Neural crest cell (in vitro differentiated cells): ENCODE results near the gene GALNT13. TPM values are rescaled to one million over a fixed set of nuclear protein-coding genes. Genes with fewer than 3 reads are reported as not detected.

ENCODE experiments used
- DNase-seq: peaks from one replicate; pipeline ENCODE4 v3.0.0; 2021; ENCODE audit warnings: low read depth, mixed read lengths, low spot score
- H3K27ac Mint-ChIP-seq: one replicate; pipeline ENCODE4 v1.8.0; 2021; ENCODE audit warnings: mild to moderate bottlenecking, mixed read lengths; ENCODE audit not compliant: unreplicated experiment
- H3K27me3 Mint-ChIP-seq: 2 replicates; pipeline ENCODE4 v1.8.0; 2021; ENCODE audit warnings: low read depth, mild to moderate bottlenecking, mixed read lengths
- H3K36me3 Mint-ChIP-seq: 2 replicates; pipeline ENCODE4 v1.8.0; 2021; ENCODE audit warnings: low read depth, mild to moderate bottlenecking, mixed read lengths
- H3K4me1 Mint-ChIP-seq: 2 replicates; pipeline ENCODE4 v1.8.0; 2021; ENCODE audit warnings: mixed read lengths
- H3K4me3 Mint-ChIP-seq: one replicate; pipeline ENCODE4 v1.8.0; 2021; ENCODE audit warnings: mild to moderate bottlenecking, mixed read lengths
- H3K9me3 Mint-ChIP-seq: 2 replicates; pipeline ENCODE4 v1.8.0; 2021; ENCODE audit warnings: mixed read lengths
- CTCF ChIP-seq: fragments of 200-600 bp; sonication (generic); conservative IDR thresholded peaks from 2 replicates; pipeline ENCODE4 v1.5.0; 2021; ENCODE audit warnings: antibody characterized with exemption, mild to moderate bottlenecking
- total RNA-seq: library from RNA; stranded (reverse); gene quantifications from 2 replicates; pipeline ENCODE4 v1.2.1, GENCODE V29; 2021

The GALNT13 gene
- total RNA-seq, 1 donor from 2014 or later: 7.4 TPM

GRCh38 chr2:154140249-154141025 lies 268.7 kb downstream of the GALNT13 start:
- no peaks in the 10 kb centered on the region for H3K27me3 Mint-ChIP-seq

DNA sequence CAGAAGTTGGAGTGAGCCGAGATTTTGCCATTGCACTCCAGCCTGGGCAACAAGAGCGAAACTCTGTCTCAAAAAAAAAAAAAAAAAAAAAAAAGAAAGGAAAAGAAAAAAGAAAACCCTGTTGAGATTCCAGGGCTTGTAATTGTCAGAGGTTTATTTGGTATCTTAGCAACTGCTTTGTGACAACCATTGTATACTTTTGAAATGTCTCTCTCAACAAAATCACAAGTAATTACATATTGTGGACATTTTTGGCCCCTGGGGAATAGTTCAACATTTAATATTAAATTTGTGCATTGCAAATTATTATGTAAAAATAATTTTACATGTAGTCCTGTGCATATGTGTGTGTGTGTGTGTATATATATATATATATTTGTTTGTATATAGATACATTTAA lies 270.8 kb downstream of the GALNT13 start:
- H3K27me3 Mint-ChIP-seq: no peaks in the 10 kb centered on the region
- H3K4me3 Mint-ChIP-seq: no peak overlapping the region
- H3K9me3 Mint-ChIP-seq: no peaks in the 10 kb centered on the region
- peaks cover 12% of the 10 kb centered on the region for H3K4me1 Mint-ChIP-seq
- TF ChIP-seq CTCF: no peak
- no peak overlapping the region for H3K27ac Mint-ChIP-seq
- no peak for DNase-seq
- H3K36me3 Mint-ChIP-seq: no peaks in the 10 kb centered on the region

More at GRCh38 chr2:154140249-154141025, 268.7 kb downstream of the GALNT13 start:
- no peaks in the 10 kb centered on the region for H3K36me3 Mint-ChIP-seq
- no peak for TF ChIP-seq CTCF
- no peak for DNase-seq
- peaks cover 12% of the 10 kb centered on the region for H3K4me1 Mint-ChIP-seq
- H3K27ac Mint-ChIP-seq: no peak overlapping the region
- no peaks in the 10 kb centered on the region for H3K9me3 Mint-ChIP-seq
- H3K4me3 Mint-ChIP-seq: no peak overlapping the region

DNA sequence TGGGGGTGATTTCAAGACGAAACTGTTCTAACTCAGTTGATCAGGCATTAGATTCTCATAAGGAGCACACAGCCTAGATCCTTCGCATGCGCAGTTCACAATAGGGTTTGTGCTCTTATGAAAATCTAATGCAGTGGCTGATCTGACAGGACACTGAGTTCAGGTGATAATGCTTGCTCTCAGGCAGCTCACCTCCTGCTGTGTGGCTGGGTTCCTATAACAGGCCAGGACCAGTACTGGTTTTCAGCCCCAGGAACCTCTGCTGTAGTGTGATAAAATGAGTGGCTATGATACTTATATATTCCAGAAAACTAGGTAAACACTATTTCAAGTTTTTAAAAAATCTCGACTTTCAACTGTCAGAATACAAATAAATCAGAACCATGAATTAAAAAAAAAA lies 271.4 kb downstream of the GALNT13 start:
- no peak for DNase-seq
- Mint-ChIP-seq H3K27me3 (no peaks in the 10 kb centered on the region), H3K9me3 (no peaks in the 10 kb centered on the region), H3K36me3 (no peaks in the 10 kb centered on the region), H3K27ac (peak overlapping the region; percentile 29), H3K4me3 (no peak overlapping the region), H3K4me1 (peaks cover 7% of the 10 kb centered on the region)
- no peak for TF ChIP-seq CTCF

DNA sequence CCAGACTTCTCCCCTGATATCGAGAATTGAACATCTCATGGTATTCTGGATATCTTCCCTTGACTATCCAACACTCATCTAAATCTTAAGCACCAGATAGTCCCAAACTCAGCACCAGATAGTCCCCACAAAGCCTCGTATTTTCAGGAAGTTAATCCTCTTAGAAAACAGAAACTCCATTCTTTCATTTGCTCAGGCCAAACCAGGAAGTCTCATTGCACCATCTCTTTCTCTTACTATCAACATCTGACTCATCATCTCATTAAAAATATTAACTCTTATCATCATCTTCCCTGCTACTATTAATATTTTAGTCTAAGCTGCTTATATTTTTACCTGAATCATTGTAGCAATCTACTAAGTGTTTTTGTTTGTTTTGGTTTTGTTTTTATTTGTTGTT lies 286.4 kb downstream of the GALNT13 start:
- H3K27ac Mint-ChIP-seq: peak overlapping the region; percentile 4
- H3K4me1 Mint-ChIP-seq: no peaks in the 10 kb centered on the region
- H3K9me3 Mint-ChIP-seq: peaks cover 3% of the 10 kb centered on the region
- no peaks in the 10 kb centered on the region for H3K36me3 Mint-ChIP-seq
- no peak overlapping the region for H3K4me3 Mint-ChIP-seq
- DNase-seq: no peak
- TF ChIP-seq CTCF: no peak
- no peaks in the 10 kb centered on the region for H3K27me3 Mint-ChIP-seq

GRCh38 chr2:154161286-154161685 lies 289.6 kb downstream of the GALNT13 start:
- no peak overlapping the region for H3K4me3 Mint-ChIP-seq
- H3K27ac Mint-ChIP-seq: no peak overlapping the region
- H3K4me1 Mint-ChIP-seq: no peaks in the 10 kb centered on the region
- no peak for DNase-seq
- no peaks in the 10 kb centered on the region for H3K36me3 Mint-ChIP-seq
- H3K27me3 Mint-ChIP-seq: no peaks in the 10 kb centered on the region
- peaks cover 3% of the 10 kb centered on the region for H3K9me3 Mint-ChIP-seq
- TF ChIP-seq CTCF: no peak
